GM19043 (cell line): Measurements from ENCODE around the gene UCKL1.
A peak's percentile ranks its signal among the peaks of the same experiment; 100 is the strongest.
"Not testable (repeated sequence)": the region's sequence is repeated elsewhere in the genome, so short reads cannot be mapped to it uniquely, and the experiment has no call there.

Experiments
- ATAC-seq: cut with Tn5 transposase; IDR thresholded peaks from one replicate; pipeline ENCODE4 v1.9.1; 2021; ENCODE audit warnings: low read depth; ENCODE audit not compliant: unreplicated experiment

The UCKL1 gene

GRCh38 chr20:63960654-63961621, 4.7 kb upstream of the UCKL1 start:
- ATAC-seq: not testable (repeated sequence)

GRCh38 chr20:63959699-63960075, 3.5 kb upstream of the UCKL1 start:
- no peak for ATAC-seq

GRCh38 chr20:63958964-63959698, 2.9 kb upstream of the UCKL1 start:
- ATAC-seq: no peak

- ATAC-seq: no peak
These were observed 2.3 kb upstream of the UCKL1 start for GRCh38 chr20:63958471-63958870.

- no peak for ATAC-seq
These were observed 1.6 kb upstream of the UCKL1 start for GRCh38 chr20:63957690-63958441.

GRCh38 chr20:63957004-63957689, 931 bp upstream of the UCKL1 start:
- ATAC-seq: peak; percentile 13

- ATAC-seq: no peak
These were observed 418 bp upstream of the UCKL1 start for GRCh38 chr20:63956664-63957003.

GRCh38 chr20:63955281-63955826, 862 bp downstream of the UCKL1 start:
- no peak for ATAC-seq

- no peak for ATAC-seq
These were observed 2.3 kb downstream of the UCKL1 start for GRCh38 chr20:63953764-63954429.

- no peak for ATAC-seq
These were observed 3.4 kb downstream of the UCKL1 start for GRCh38 chr20:63952769-63953168.

GRCh38 chr20:63952210-63952535, 4.0 kb downstream of the UCKL1 start:
- ATAC-seq: no peak

- no peak for ATAC-seq
These were observed 4.6 kb downstream of the UCKL1 start for GRCh38 chr20:63951398-63952209.

- no peak for ATAC-seq
These were observed 5.4 kb downstream of the UCKL1 start for GRCh38 chr20:63950701-63951397.

- no peak for ATAC-seq
These were observed 8.4 kb downstream of the UCKL1 start for GRCh38 chr20:63947638-63948456.

- ATAC-seq: no peak
These were observed 9.1 kb downstream of the UCKL1 start for GRCh38 chr20:63946986-63947637.

- ATAC-seq: no peak
These were observed 10.0 kb downstream of the UCKL1 start for GRCh38 chr20:63945921-63946920.
